IPS-18c (cell line): Measurements from ENCODE around the gene PLEKHM3.

Experiments used
- H3K4me3 ChIP-seq: 2 replicates; pipeline ENCODE4 v1.7.0; 2013; ENCODE audit warnings: low read depth, mild to moderate bottlenecking, low read length, moderate library complexity; ENCODE audit not compliant: insufficient read depth
- H3K9me3 ChIP-seq: one replicate; pipeline ENCODE4 v1.6.1; 2013; ENCODE audit warnings: mild to moderate bottlenecking, low read length, moderate library complexity; ENCODE audit not compliant: control insufficient read depth, insufficient read depth

PLEKHM3 gene

DNA sequence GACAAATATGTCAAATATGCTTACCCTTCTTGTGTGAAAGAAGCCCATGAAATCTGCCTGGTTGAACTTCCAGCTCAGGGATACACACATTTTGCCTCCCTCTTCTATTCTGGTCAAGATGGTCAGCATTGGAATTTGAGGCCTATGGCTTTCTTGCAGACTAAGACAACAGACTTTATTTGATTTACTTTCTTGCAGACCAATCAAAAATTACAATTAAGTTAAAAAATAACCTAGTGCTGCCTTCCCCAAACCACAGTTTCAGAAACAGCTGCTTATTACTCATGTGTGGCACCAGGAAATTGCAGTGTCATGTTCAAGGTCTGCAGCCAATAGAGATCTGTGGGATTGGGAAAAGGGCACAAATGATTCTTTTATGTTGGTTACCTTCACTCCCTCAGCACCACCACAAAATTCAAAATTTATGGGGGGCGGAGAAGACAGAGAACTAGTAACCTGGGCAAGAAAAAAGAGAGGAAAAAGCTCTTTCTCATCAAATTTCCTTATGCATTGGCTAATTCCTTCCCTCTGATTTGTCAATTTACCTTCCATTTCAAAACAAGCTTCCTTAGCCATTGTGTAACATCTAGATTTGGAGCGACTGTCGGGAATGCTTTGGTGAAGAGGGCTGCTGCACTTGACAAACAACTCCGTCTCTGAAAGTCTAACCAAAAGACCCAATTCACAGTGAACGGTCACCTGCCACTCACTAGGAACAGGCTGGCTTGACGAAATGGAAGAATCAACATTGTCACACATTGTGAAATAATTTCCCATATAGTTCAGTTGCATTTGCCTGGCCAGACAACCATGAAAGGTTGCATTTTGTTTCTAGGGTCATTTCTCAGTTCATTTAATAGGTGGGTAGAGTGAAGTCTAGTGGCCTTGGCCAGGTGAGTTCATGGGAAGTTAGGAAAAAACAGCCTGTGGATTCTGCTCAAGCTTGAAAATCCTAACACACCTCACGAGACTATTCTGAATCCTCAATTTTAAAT lies 155.2 kb downstream of the PLEKHM3 start:
- H3K4me3 ChIP-seq = no peak overlapping the region
- no peaks in the 10 kb centered on the region for H3K9me3 ChIP-seq

DNA sequence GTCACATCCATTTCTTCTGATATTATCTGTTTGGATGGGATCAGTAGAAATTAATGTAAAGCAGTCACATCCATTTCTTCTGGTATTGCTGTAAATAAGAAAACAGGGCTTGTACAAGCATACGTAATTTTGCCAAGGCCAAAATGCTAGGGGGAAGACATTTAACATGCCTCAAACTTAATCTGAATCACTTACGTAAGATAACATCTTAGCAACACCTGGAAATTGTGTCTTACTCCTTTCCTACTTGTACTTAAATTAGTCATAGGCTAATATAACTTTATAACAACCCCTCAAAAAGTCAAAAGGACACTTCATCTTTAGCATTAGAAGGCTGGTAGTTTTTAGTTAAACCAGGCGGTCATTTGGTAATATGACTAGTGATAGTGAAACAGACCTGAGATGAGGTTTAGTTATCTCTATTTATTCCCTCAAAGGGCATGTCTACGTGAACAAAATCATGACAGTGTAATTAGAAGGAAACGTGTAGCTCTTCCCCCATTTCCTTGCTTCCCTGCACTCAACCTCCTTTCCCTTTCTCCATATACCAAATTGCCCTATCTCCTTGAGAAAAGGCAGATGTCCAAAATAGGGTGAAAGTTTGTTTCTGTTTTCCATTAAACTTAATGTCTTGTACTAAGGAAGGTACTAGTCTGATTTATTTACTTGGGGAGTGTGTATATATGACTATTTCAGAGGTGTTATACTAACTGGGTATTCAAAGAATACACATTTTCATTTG lies 156.3 kb downstream of the PLEKHM3 start:
- Histone ChIP-seq H3K9me3 (no peaks in the 10 kb centered on the region), H3K4me3 (no peak overlapping the region)

DNA sequence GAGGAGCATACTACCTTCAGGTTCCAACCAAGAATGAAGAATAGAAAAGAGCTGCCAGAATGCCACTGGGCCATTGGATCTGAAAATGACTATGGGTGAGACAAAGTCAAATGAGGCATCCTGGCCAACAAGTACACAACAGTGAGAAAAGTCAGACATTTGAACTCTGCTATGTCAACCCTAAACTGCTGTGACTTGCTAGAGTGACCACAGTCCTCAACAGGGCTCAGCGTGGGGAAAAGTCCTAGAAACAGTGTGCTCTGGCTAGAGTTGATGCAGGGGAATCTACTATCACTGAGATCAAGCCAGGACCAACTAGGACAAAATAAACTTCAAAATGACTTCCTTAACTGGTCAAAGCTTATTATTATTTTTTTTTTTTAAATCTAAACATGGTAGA lies 157.4 kb downstream of the PLEKHM3 start:
- Histone ChIP-seq H3K9me3 (no peaks in the 10 kb centered on the region), H3K4me3 (no peak overlapping the region)

DNA sequence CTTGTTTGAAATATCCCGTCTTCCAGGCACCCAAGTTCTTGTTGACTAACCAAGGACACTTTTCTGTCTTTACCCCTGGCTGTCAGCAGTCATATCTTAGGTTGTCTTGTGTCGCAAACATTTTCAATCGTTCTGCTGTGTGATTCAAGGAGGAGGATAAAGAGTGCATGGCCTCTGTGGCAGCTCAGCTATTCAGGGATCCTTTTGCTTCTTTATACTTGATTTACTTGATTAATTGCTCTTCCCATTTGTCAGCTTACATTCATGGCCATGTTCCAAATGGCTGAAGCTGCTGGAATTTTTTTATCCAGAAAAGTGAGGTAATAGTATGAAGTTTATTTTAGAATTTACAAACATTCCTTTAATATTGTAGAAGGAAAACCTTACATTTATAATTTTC lies 158.3 kb downstream of the PLEKHM3 start:
- H3K9me3 ChIP-seq = no peaks in the 10 kb centered on the region
- H3K4me3 ChIP-seq = no peak overlapping the region

GRCh38 chr2:207865210-207865609 lies 160.1 kb downstream of the PLEKHM3 start:
- Histone ChIP-seq H3K4me3 (no peak overlapping the region), H3K9me3 (no peaks in the 10 kb centered on the region)

GRCh38 chr2:207863345-207863744 lies 162.0 kb downstream of the PLEKHM3 start:
- H3K9me3 ChIP-seq = no peaks in the 10 kb centered on the region
- no peak overlapping the region for H3K4me3 ChIP-seq

GRCh38 chr2:207861789-207862188 lies 163.5 kb downstream of the PLEKHM3 start:
- H3K9me3 ChIP-seq = no peaks in the 10 kb centered on the region
- H3K4me3 ChIP-seq = no peak overlapping the region

DNA sequence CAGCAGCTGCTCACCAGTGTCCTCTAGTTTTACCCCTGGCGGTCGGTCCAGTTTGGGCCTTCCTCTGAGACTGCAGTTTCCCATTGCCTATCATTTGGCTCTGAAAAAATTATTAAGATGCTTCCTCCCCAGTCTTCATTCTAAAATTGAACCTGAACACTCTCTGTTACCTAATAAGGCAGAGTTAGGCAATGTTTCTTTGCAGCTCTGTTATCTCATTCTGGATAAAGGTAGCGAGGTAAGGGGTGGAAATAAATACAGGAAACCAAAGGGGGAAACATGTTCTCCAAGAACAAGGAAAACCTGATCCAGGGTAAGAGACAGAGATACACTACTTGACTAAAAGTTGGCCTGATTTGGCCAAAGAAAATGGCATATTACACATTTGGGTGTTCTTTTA lies 164.6 kb downstream of the PLEKHM3 start:
- no peaks in the 10 kb centered on the region for H3K9me3 ChIP-seq
- no peak overlapping the region for H3K4me3 ChIP-seq

DNA sequence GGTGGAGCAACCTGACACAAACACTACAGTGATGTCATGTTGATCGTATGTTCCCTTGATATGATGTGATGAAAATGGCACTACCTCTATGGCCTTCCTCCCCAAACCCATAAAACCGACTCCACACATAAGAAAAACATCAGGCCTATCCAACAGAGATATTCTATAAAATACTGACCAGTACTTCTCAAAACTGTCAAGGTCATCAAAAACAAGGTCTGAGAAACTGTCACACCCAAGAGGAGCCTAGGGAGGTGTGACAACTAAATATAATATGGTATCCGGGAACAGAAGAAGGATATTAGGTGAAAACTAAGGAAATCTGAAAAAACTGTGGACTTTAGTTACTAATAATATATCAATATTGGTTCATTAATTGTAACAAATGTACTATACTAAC lies 169.7 kb downstream of the PLEKHM3 start:
- Histone ChIP-seq H3K9me3 (no peaks in the 10 kb centered on the region), H3K4me3 (no peak overlapping the region)

DNA sequence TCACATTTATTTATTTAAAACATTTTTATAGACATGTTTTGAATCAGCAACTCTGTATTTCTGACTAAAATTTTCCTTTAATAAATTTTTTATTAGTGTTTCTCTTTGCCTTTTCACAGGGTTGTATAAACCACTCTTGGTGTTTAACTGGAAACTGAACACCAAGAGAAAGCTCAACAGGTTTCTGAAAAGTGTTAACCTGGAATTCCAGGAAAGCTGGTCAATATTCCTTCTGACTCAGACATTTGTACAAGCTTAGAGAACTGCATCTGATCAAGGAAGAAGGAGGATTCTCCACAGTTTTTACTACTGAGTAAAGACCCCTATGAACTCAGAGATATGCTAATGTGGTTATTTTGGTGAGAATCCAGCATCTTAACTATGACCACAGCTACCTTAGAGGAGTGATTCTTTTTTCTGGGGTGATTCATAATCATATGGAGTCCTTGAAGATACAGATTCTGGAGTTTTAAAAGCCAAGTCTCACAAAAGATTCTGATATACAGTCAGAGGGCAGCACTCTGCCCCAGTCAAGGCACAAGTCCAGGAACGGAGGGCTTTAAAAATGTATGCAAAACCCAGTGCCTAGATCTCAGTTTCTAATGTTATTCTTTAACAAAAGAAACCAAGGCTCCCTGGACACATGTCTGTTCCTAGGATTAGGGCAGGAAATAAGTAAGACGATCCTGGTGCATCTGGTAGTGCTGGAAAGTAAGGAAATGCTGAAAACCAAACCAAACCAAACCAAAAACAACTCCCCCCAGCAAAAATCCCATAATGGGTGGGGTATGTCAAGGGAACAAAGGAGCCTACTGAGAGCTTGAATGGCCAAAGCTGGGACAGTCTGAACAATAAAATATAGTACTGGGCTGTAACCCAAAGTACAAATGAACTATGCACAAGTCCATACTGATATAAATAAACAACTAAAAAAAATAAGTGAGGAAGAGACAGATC lies 170.6 kb downstream of the PLEKHM3 start:
- no peaks in the 10 kb centered on the region for H3K9me3 ChIP-seq
- no peak overlapping the region for H3K4me3 ChIP-seq

GRCh38 chr2:207852791-207853190 lies 172.5 kb downstream of the PLEKHM3 start:
- no peak overlapping the region for H3K4me3 ChIP-seq
- no peaks in the 10 kb centered on the region for H3K9me3 ChIP-seq

GRCh38 chr2:207849443-207849842 lies 175.9 kb downstream of the PLEKHM3 start:
- Histone ChIP-seq H3K4me3 (no peak overlapping the region), H3K9me3 (no peaks in the 10 kb centered on the region)

GRCh38 chr2:207848545-207848928 lies 176.8 kb downstream of the PLEKHM3 start:
- no peaks in the 10 kb centered on the region for H3K9me3 ChIP-seq
- H3K4me3 ChIP-seq = no peak overlapping the region

DNA sequence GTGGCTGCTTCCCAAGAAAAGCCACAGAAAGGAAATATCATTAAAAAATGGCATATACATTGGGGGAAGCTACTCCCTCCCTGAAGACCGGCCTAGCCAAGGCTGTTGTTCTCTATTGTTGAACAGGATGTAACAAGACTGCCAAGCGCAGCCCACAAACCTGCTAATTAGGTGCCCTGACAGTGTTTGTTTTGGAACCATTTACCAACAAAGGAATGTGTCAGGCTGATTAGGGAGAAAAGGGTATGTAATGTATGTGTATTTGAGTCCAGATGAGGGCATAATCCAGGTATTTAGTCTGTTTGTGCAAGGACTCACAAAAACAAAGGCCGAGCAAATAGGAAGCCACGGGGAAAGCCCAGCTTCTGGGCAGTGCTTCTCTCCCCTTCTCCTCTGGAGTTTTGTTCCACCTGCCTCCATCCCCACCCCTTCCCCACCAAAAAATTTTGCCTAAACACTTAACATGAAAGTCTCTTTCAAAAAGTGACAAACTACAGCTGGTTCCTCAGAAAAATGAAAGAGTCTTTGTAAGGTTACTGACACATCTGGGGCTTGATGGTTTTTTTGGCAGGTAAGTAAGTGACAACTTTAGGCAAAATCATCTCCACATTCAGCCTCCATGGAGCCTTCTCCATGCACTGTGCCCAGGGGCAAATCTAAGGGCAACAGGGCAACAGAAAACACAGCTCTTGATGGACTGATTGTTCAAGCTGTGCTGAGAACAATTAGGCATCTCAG lies 177.4 kb downstream of the PLEKHM3 start:
- Histone ChIP-seq H3K9me3 (no peaks in the 10 kb centered on the region), H3K4me3 (no peak overlapping the region)

DNA sequence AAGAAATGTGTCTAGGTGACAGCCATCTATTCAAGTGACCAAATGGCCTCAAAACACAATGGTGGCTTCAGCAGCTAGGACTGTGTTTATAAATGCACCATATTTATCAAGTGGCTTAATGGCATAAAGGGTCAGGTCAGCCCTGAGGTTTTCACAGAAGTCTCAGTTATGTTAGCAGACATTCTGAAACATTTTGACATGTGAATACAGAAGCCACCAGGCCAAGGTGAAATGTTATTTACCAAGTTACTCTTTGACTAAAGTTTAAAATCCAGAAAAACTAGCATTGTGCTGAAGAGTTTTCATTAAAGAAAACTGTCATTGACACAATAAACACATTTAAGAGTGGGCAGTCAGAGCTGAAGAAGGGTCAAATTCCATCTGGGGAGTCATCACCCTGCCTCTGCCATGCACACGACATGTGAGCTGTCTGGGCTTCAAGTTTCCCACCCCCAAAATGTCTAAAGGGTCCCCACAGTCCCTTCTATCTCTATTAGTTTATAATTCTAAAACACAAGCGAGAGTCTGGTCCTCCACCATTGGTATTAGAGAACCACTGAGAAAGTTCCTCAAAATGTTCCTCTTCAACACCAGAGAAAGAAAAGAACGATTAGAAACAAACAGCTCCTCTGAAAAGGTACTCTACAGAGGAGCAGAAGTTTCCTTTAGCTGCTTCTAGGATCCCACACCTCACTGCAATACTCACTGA lies 178.1 kb downstream of the PLEKHM3 start:
- Histone ChIP-seq H3K9me3 (no peaks in the 10 kb centered on the region), H3K4me3 (no peak overlapping the region)

DNA sequence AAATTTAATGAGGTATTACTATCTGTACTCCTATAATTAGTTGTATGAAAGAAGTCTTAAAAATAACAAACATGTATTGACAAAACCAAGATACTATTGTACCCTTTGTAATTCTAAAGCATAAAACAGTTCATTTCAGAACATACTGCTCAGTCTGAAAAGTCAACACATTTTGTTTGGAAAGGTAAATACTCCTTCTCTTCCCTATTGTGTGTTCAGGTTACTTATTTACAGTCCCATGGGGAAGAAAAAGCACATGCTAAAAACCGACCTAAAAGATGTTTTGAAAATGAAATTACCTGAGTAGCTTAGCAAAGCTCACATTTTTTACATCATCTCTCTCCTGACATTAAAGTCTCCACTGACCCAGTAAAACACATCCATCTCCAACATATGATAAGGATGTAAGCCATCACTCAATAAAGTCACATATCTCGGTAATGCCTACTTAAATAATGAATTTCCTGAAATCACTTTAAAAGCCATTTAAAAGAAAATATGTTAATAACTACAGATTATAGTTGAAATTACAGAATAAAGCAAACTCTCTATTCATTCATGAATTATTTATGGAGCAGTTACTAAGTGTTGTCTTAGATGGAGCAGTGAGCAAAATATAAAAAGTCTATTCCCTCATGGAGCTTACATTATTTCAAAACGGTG lies 180.0 kb downstream of the PLEKHM3 start:
- no peaks in the 10 kb centered on the region for H3K9me3 ChIP-seq
- no peak overlapping the region for H3K4me3 ChIP-seq
